ENCODE measurements around the gene C22orf39. TPM values are rescaled to one million over a fixed set of nuclear protein-coding genes. Genes with fewer than 3 reads are reported as not detected.

C22orf39 gene
- total and polyA plus RNA-seq, 2 donors (not counting 1 experiment from before 2014, with no cell fraction given), result 37.7 to 47.2 TPM

DNA sequence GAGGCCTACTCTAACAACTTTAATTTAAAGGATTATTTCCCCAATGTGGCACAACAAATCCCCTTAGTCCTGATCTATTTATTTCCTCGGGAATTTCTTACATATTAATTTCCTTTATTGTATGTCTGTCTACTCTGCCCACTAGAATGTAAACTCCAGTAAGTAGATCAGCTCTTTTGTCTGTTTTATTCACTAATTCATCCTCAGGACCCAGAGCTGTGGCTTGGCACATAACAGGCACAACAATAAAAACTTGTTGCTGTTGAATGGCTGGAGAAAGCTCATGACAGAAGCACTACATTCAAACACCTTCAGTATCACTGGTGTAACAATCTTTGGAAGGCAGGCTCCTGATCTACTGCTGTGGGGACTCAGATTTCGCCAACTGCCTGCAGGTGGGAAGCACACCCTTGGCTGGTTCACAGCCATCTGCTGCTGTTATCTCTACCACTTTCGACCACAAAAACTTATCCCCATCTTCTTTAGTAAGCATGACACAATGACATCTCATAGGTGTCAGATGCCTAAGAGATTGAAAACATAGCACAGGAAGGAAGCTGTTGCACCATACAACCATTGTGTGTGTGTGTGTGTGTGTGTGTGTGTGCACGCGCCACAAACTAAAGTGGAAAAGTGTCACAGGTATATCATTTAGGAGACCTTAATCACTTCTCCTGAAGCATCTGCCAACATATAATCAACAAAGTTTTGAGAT is 27.9 kb downstream of the C22orf39 start:
- H3K9ac ChIP-seq (ENCODE audit: low read length), result no peak overlapping the region
- Mint-ChIP-seq H3K9me3 (ENCODE audit: insufficient read depth) (no peaks in the 10 kb centered on the region), H3K27me3 (no peaks in the 10 kb centered on the region), H3K4me1 (peaks cover 43% of the 10 kb centered on the region), H3K4me3 (no peak overlapping the region), H3K27ac (peak overlapping the region; percentile 51)
- TF ChIP-seq, protein P1, sequence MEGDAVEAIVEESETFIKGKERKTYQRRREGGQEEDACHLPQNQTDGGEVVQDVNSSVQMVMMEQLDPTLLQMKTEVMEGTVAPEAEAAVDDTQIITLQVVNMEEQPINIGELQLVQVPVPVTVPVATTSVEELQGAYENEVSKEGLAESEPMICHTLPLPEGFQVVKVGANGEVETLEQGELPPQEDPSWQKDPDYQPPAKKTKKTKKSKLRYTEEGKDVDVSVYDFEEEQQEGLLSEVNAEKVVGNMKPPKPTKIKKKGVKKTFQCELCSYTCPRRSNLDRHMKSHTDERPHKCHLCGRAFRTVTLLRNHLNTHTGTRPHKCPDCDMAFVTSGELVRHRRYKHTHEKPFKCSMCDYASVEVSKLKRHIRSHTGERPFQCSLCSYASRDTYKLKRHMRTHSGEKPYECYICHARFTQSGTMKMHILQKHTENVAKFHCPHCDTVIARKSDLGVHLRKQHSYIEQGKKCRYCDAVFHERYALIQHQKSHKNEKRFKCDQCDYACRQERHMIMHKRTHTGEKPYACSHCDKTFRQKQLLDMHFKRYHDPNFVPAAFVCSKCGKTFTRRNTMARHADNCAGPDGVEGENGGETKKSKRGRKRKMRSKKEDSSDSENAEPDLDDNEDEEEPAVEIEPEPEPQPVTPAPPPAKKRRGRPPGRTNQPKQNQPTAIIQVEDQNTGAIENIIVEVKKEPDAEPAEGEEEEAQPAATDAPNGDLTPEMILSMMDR (IDR thresholded peaks at IDR 0.05), result no peak
- TF ChIP-seq EZH2 (IDR thresholded peaks at IDR 0.05; ENCODE audit: borderline replicate concordance, insufficient read depth, low read depth, low read length, poor library complexity, severe bottlenecking), result no peak
- peaks cover 35% of the 10 kb centered on the region for H4K20me1 ChIP-seq (ENCODE audit: control insufficient read depth, insufficient read depth, low read length, poor library complexity, severe bottlenecking)
- no peak overlapping the region for H2AFZ ChIP-seq (ENCODE audit: insufficient read depth, low read depth, low read length, poor library complexity, severe bottlenecking)
- POLR2A ChIA-PET, result interaction anchor here (1.0 kb wide), 1 partner anchor 12 kb away, joined by 3 read pairs; the partner anchor contains the start of genes HIRA and MRPL40
- CTCF ChIA-PET, result no interaction called here
- peaks cover 0 to 10% of the 10 kb centered on the region in 2 experiments for H3K36me3 ChIP-seq (replicated peaks in 1 of 2; ENCODE audit: control extremely low read depth in 1 of 2, control insufficient read depth in 1 of 2, extremely low read depth in 1 of 2, insufficient read depth in 2 of 2, low read length in 1 of 2)
- H3K79me2 ChIP-seq (ENCODE audit: control insufficient read depth, insufficient read depth, low read length), result peaks cover 88% of the 10 kb centered on the region
- ATAC-seq (ENCODE audit: low read depth) (no peak), DNase-seq (peak; percentile 28)
- H3K4me1 ChIP-seq (ENCODE audit: control insufficient read depth in 2 of 2, insufficient read depth in 2 of 2, low read length in 2 of 2), result peaks cover 7 to 19% of the 10 kb centered on the region in 2 donors
- no peaks in the 10 kb centered on the region for H3K27me3 ChIP-seq (replicated peaks in 1 of 4; ENCODE audit: control extremely low read depth in 1 of 4, control insufficient read depth in 3 of 4, insufficient read depth in 4 of 4, low read length in 3 of 4)
- H3K4me3 ChIP-seq (ENCODE audit: control extremely low read depth in 1 of 5, extremely low read depth in 1 of 5, insufficient read depth in 1 of 5, low read depth in 2 of 5, low read length in 4 of 5), result no peak overlapping the region
- H3K27ac ChIP-seq (ENCODE audit: low read length in 2 of 2), result peak overlapping the region; percentile 20 to 55
- 23% methylated on average over 1 of the region's 5 CpGs for WGBS (ENCODE audit: insufficient coverage)
- H3K9me3 ChIP-seq (ENCODE audit: control extremely low read depth in 1 of 3, control insufficient read depth in 2 of 3, insufficient read depth in 1 of 3, low read length in 2 of 3), result no peaks in the 10 kb centered on the region
- no peak overlapping the region for H3K4me2 ChIP-seq (replicated peaks; ENCODE audit: low read depth, low read length, poor library complexity, severe bottlenecking)
- intact Hi-C loops (cut with micrococcal nuclease), result no loop called here

DNA sequence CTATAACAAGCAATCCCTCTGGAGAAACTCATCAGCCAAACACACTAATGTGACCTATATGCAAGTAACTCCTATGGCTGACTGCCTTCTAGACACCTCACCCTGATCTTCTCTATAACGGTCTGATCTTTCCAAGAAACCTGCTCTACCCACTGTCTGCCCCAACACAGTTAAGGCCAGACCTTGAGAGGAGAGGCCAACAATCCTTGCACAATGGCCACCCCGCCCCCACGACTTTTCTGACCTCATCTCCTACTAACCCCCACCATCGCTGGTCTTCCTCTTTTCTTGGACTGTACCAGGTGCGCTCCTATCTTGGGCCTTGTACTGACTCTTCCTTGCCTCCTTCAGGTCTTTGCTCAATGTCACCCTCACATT is 28.4 kb downstream of the C22orf39 start:
- H3K4me1 Mint-ChIP-seq, result peaks cover 41% of the 10 kb centered on the region
- ChIA-PET CTCF (no interaction called here), POLR2A (interaction anchor here (1.0 kb wide), 1 partner anchor 13 kb away, joined by 3 read pairs; the partner anchor contains the start of genes HIRA and MRPL40)
- Histone ChIP-seq H3K27ac (ENCODE audit: low read length in 2 of 2) (peak overlapping the region; percentile 20 to 55), H3K79me2 (ENCODE audit: control insufficient read depth, insufficient read depth, low read length) (peaks cover 88% of the 10 kb centered on the region), H2AFZ (ENCODE audit: insufficient read depth, low read depth, low read length, poor library complexity, severe bottlenecking) (no peak overlapping the region), H3K4me2 (replicated peaks; ENCODE audit: low read depth, low read length, poor library complexity, severe bottlenecking) (no peak overlapping the region), H3K9ac (ENCODE audit: low read length) (no peak overlapping the region), H3K9me3 (ENCODE audit: control extremely low read depth in 1 of 3, control insufficient read depth in 2 of 3, insufficient read depth in 1 of 3, low read length in 2 of 3) (no peaks in the 10 kb centered on the region), H3K27me3 (replicated peaks in 1 of 4; ENCODE audit: control extremely low read depth in 1 of 4, control insufficient read depth in 3 of 4, insufficient read depth in 4 of 4, low read length in 3 of 4) (no peaks in the 10 kb centered on the region), H3K4me3 (ENCODE audit: control extremely low read depth in 1 of 5, extremely low read depth in 1 of 5, insufficient read depth in 1 of 5, low read depth in 2 of 5, low read length in 4 of 5) (no peak overlapping the region), H4K20me1 (ENCODE audit: control insufficient read depth, insufficient read depth, low read length, poor library complexity, severe bottlenecking) (peaks cover 32% of the 10 kb centered on the region), H3K4me1 (ENCODE audit: control insufficient read depth in 2 of 2, insufficient read depth in 2 of 2, low read length in 2 of 2) (peaks cover 7 to 19% of the 10 kb centered on the region in 2 donors), H3K36me3 (replicated peaks in 1 of 2; ENCODE audit: control extremely low read depth in 1 of 2, control insufficient read depth in 1 of 2, extremely low read depth in 1 of 2, insufficient read depth in 2 of 2, low read length in 1 of 2) (peaks cover 0 to 5% of the 10 kb centered on the region in 2 experiments)
- intact Hi-C loops (cut with micrococcal nuclease), result no loop called here
- H3K27me3 Mint-ChIP-seq, result no peaks in the 10 kb centered on the region
- WGBS (ENCODE audit: insufficient coverage), result 78% methylated on average over 5 of the region's 5 CpGs
- H3K27ac Mint-ChIP-seq, result peak overlapping the region; percentile 51
- no peak for TF ChIP-seq EZH2 (IDR thresholded peaks at IDR 0.05; ENCODE audit: borderline replicate concordance, insufficient read depth, low read depth, low read length, poor library complexity, severe bottlenecking)
- TF ChIP-seq, protein P1 (IDR thresholded peaks at IDR 0.05), result no peak
- peak; percentile 22 for DNase-seq
- ATAC-seq (ENCODE audit: low read depth), result peak; percentile 28
- no peak overlapping the region for H3K4me3 Mint-ChIP-seq
- H3K9me3 Mint-ChIP-seq (ENCODE audit: insufficient read depth), result no peaks in the 10 kb centered on the region

All from B cell (primary cell).